Hepatocyte (in vitro differentiated cells): ENCODE measurements around the gene CASR. TPM values are rescaled to one million over a fixed set of nuclear protein-coding genes. Genes with fewer than 3 reads are reported as not detected.

ENCODE experiments used
- DNase-seq: peaks from one replicate; pipeline ENCODE4 v3.0.0-alpha.2; 2016; ENCODE audit warnings: low spot score
- H2AFZ ChIP-seq: fragments of 200-600 bp; sonication (generic); 2 replicates; pipeline ENCODE4 v1.6.0; 2016; ENCODE audit warnings: antibody characterized with exemption, mild to moderate bottlenecking
- H3K27ac ChIP-seq: fragments of 200-600 bp; sonication (generic); 2 replicates; pipeline ENCODE4 v1.5.1; 2016; ENCODE audit warnings: mild to moderate bottlenecking
- H3K27me3 ChIP-seq: fragments of 200-600 bp; sonication (generic); 2 replicates; pipeline ENCODE4 v1.6.1; 2016
- H3K36me3 ChIP-seq: fragments of 200-600 bp; sonication (generic); replicated peaks from 2 replicates; pipeline ENCODE4 v1.5.1; 2016; ENCODE audit warnings: low read depth; ENCODE audit not compliant: insufficient read depth
- H3K4me1 ChIP-seq: fragments of 200-600 bp; sonication (generic); 2 replicates; pipeline ENCODE4 v1.5.1; 2016; ENCODE audit warnings: mild to moderate bottlenecking, moderate library complexity; ENCODE audit not compliant: insufficient read depth
- H3K4me2 ChIP-seq: fragments of 200-600 bp; sonication (generic); 2 replicates; pipeline ENCODE4 v1.6.0; 2016
- H3K4me3 ChIP-seq: fragments of 200-600 bp; sonication (generic); 2 replicates; pipeline ENCODE4 v1.5.1; 2016; ENCODE audit warnings: mild to moderate bottlenecking
- H3K79me2 ChIP-seq: fragments of 200-600 bp; sonication (generic); 2 replicates; pipeline ENCODE4 v1.6.0; 2017; ENCODE audit warnings: mild to moderate bottlenecking
- H3K9me2 ChIP-seq: fragments of 200-600 bp; sonication (generic); replicated peaks from 2 replicates; pipeline ENCODE4 v1.6.0; 2017; ENCODE audit warnings: mild to moderate bottlenecking; ENCODE audit not compliant: insufficient read depth
- H3K9me3 ChIP-seq: fragments of 200-600 bp; sonication (generic); 2 replicates; pipeline ENCODE4 v1.5.1; 2016; ENCODE audit warnings: low read depth, mild to moderate bottlenecking
- H4K20me1 ChIP-seq: fragments of 200-600 bp; sonication (generic); 2 replicates; pipeline ENCODE4 v1.6.0; 2016; ENCODE audit warnings: mild to moderate bottlenecking; ENCODE audit not compliant: insufficient read depth, poor library complexity, severe bottlenecking
- CTCF ChIP-seq: fragments of 200-600 bp; sonication (generic); IDR thresholded peaks from 2 replicates; pipeline ENCODE4 v1.5.1; 2016; ENCODE audit warnings: antibody characterized with exemption, mild to moderate bottlenecking; ENCODE audit not compliant: poor library complexity
- EZH2 ChIP-seq: fragments of 200-600 bp; sonication (generic); IDR thresholded peaks from 2 replicates; pipeline ENCODE4 v1.6.1; 2016; ENCODE audit warnings: antibody characterized with exemption, mild to moderate bottlenecking, borderline replicate concordance
- EZH2phosphoT487 ChIP-seq: fragments of 200-600 bp; sonication (generic); IDR thresholded peaks from one replicate; pipeline ENCODE4 v1.6.1; 2018; ENCODE audit warnings: antibody characterized with exemption, mild to moderate bottlenecking, low read depth, moderate library complexity; ENCODE audit not compliant: unreplicated experiment, severe bottlenecking
- WGBS: methylation state at CpG from one replicate; pipeline ENCODE4 v1.1.6; 2016; ENCODE audit warnings: low lambda C conversion rate; ENCODE audit errors: missing lambda C conversion rate; 5-methylcytosine and 5-hydroxymethylcytosine counted together
- polyA plus RNA-seq: library from polyadenylated mRNA; unstranded; fragments of >200 nt; fragmentation: Nextera tagmentation; extraction: Ambion mirVana; gene quantifications from 2 replicates; pipeline ENCODE4 v1.2.1, GENCODE V29; 2016
- total RNA-seq: library from RNA; depleted of rRNA; stranded (reverse); fragments of >200 nt; gene quantifications from 2 replicates; pipeline ENCODE4 v1.2.3, GENCODE V29; 2014

Gene CASR
- total and polyA plus RNA-seq, 2 experiments from 2014 or later: 0.18 to 0.37 TPM

GRCh38 chr3:122298239-122298638, 114.8 kb downstream of the CASR start:
- TF ChIP-seq CTCF (no peak), EZH2phosphoT487 (no peak), EZH2 (no peak)
- H3K79me2 ChIP-seq: no peaks in the 10 kb centered on the region
- H3K27ac ChIP-seq: no peak overlapping the region
- no peaks in the 10 kb centered on the region for H4K20me1 ChIP-seq
- H3K4me1 ChIP-seq: no peaks in the 10 kb centered on the region
- H3K27me3 ChIP-seq: no peaks in the 10 kb centered on the region
- H3K9me3 ChIP-seq: no peaks in the 10 kb centered on the region
- H2AFZ ChIP-seq: no peak overlapping the region
- DNase-seq: no peak
- H3K9me2 ChIP-seq: no peaks in the 10 kb centered on the region
- 90% methylated on average over 2 of the region's 2 CpGs for WGBS
- no peaks in the 10 kb centered on the region for H3K36me3 ChIP-seq
- H3K4me2 ChIP-seq: no peak overlapping the region
- no peak overlapping the region for H3K4me3 ChIP-seq

- Histone ChIP-seq H3K9me2 (no peaks in the 10 kb centered on the region), H3K79me2 (no peaks in the 10 kb centered on the region), H2AFZ (no peak overlapping the region), H4K20me1 (no peaks in the 10 kb centered on the region), H3K9me3 (no peaks in the 10 kb centered on the region), H3K4me1 (no peaks in the 10 kb centered on the region), H3K4me3 (no peak overlapping the region), H3K27ac (no peak overlapping the region), H3K4me2 (no peak overlapping the region), H3K27me3 (no peaks in the 10 kb centered on the region), H3K36me3 (no peaks in the 10 kb centered on the region)
- no peak for TF ChIP-seq EZH2phosphoT487
- no peak for TF ChIP-seq EZH2
- no peak for TF ChIP-seq CTCF
- DNase-seq: no peak
Observed at GRCh38 chr3:122299215-122299614, 115.7 kb downstream of the CASR start.

GRCh38 chr3:122299872-122300460, 116.5 kb downstream of the CASR start:
- 90% methylated on average over 12 of the region's 12 CpGs for WGBS
- Histone ChIP-seq H3K9me2 (no peaks in the 10 kb centered on the region), H3K4me1 (no peaks in the 10 kb centered on the region), H3K27ac (no peak overlapping the region), H3K9me3 (no peaks in the 10 kb centered on the region), H3K4me3 (no peak overlapping the region), H2AFZ (no peak overlapping the region), H3K36me3 (no peaks in the 10 kb centered on the region), H3K79me2 (no peaks in the 10 kb centered on the region), H4K20me1 (no peaks in the 10 kb centered on the region), H3K4me2 (no peak overlapping the region), H3K27me3 (no peaks in the 10 kb centered on the region)
- no peak for DNase-seq
- TF ChIP-seq CTCF: peak; percentile 47
- no peak for TF ChIP-seq EZH2phosphoT487

GRCh38 chr3:122301063-122301462, 117.6 kb downstream of the CASR start:
- Histone ChIP-seq H3K9me3 (no peaks in the 10 kb centered on the region), H3K4me3 (no peak overlapping the region), H3K27me3 (no peaks in the 10 kb centered on the region), H2AFZ (no peak overlapping the region), H3K4me1 (peaks cover 6% of the 10 kb centered on the region), H3K79me2 (no peaks in the 10 kb centered on the region), H3K36me3 (no peaks in the 10 kb centered on the region), H4K20me1 (no peaks in the 10 kb centered on the region), H3K9me2 (no peaks in the 10 kb centered on the region), H3K27ac (no peak overlapping the region), H3K4me2 (no peak overlapping the region)
- no peak for DNase-seq
- no peak for TF ChIP-seq EZH2phosphoT487
- TF ChIP-seq EZH2: no peak
- no peak for TF ChIP-seq CTCF
